Measurements from ENCODE around the gene ZSWIM9.

Gene ZSWIM9

GRCh38 chr19:48169578-48169938 lies 922 bp upstream of the ZSWIM9 start:
- Histone ChIP-seq H3K9ac (ENCODE audit: low read length) (peak overlapping the region; percentile 95), H3K4me2 (ENCODE audit: low read depth, low read length, poor library complexity, severe bottlenecking) (peak overlapping the region; percentile 63), H4K20me1 (ENCODE audit: low read depth, low read length) (peaks cover 10% of the 10 kb centered on the region; the same call in 1 of the 2 replicates), H3K36me3 (ENCODE audit: low read length) (peaks cover 2% of the 10 kb centered on the region; the same call in 1 of the 2 replicates), H3K27me3 (ENCODE audit: low read length) (no peaks in the 10 kb centered on the region), H2AFZ (ENCODE audit: low read depth, low read length, severe bottlenecking) (no peak overlapping the region), H3K9me2 (replicated peaks; ENCODE audit: insufficient read depth, low read length) (no peaks in the 10 kb centered on the region), H3F3A (ENCODE audit: insufficient read depth) (peaks cover 13% of the 10 kb centered on the region), H3K27ac (ENCODE audit: low read depth, low read length) (peak overlapping the region; percentile 91), H3K4me3 (ENCODE audit: insufficient read depth, low read length, poor library complexity, severe bottlenecking) (peak overlapping the region; percentile 84), H3K79me2 (ENCODE audit: insufficient read depth, low read length) (peaks cover 47% of the 10 kb centered on the region), H3K9me3 (ENCODE audit: insufficient read depth, low read length) (no peaks in the 10 kb centered on the region)
- TF ChIP-seq EZH2phosphoT487 (conservative IDR thresholded peaks at IDR 0.05; ENCODE audit: low read length): no peak
- no peak for TF ChIP-seq CTCF (IDR thresholded peaks at IDR 0.05; ENCODE audit: insufficient read depth, low read length, poor library complexity, severe bottlenecking)

- peak overlapping the region; percentile 84 for H3K4me3 ChIP-seq (ENCODE audit: insufficient read depth, low read length, poor library complexity, severe bottlenecking)
- peaks cover 36% of the 10 kb centered on the region for H3K79me2 ChIP-seq (ENCODE audit: insufficient read depth, low read length)
- peak overlapping the region; percentile 95 for H3K9ac ChIP-seq (ENCODE audit: low read length)
- H3K36me3 ChIP-seq (ENCODE audit: low read length): no peaks in the 10 kb centered on the region
- H3K4me2 ChIP-seq (ENCODE audit: low read depth, low read length, poor library complexity, severe bottlenecking): peak overlapping the region; percentile 63
- H3K27me3 ChIP-seq (ENCODE audit: low read length): no peaks in the 10 kb centered on the region
- H3K9me3 ChIP-seq (ENCODE audit: insufficient read depth, low read length): no peaks in the 10 kb centered on the region
- H3F3A ChIP-seq (ENCODE audit: insufficient read depth): peaks cover 13% of the 10 kb centered on the region
- peaks cover 10% of the 10 kb centered on the region; the same call in 1 of the 2 replicates for H4K20me1 ChIP-seq (ENCODE audit: low read depth, low read length)
- H3K27ac ChIP-seq (ENCODE audit: low read depth, low read length): peak overlapping the region; percentile 91
- no peak for TF ChIP-seq CTCF (IDR thresholded peaks at IDR 0.05; ENCODE audit: insufficient read depth, low read length, poor library complexity, severe bottlenecking)
- no peak for TF ChIP-seq EZH2phosphoT487 (conservative IDR thresholded peaks at IDR 0.05; ENCODE audit: low read length)
- H2AFZ ChIP-seq (ENCODE audit: low read depth, low read length, severe bottlenecking): peak overlapping the region; percentile 82
- H3K9me2 ChIP-seq (replicated peaks; ENCODE audit: insufficient read depth, low read length): no peaks in the 10 kb centered on the region
These were observed 402 bp downstream of the ZSWIM9 start for GRCh38 chr19:48170817-48171347.

- Histone ChIP-seq H3K9me2 (replicated peaks; ENCODE audit: insufficient read depth, low read length) (no peaks in the 10 kb centered on the region), H3K4me2 (ENCODE audit: low read depth, low read length, poor library complexity, severe bottlenecking) (peak overlapping the region; percentile 63), H3K27ac (ENCODE audit: low read depth, low read length) (no peak overlapping the region), H3K79me2 (ENCODE audit: insufficient read depth, low read length) (peaks cover 28% of the 10 kb centered on the region), H3K4me3 (ENCODE audit: insufficient read depth, low read length, poor library complexity, severe bottlenecking) (no peak overlapping the region), H3K27me3 (ENCODE audit: low read length) (no peaks in the 10 kb centered on the region), H3K9me3 (ENCODE audit: insufficient read depth, low read length) (no peaks in the 10 kb centered on the region), H3K36me3 (ENCODE audit: low read length) (no peaks in the 10 kb centered on the region), H2AFZ (ENCODE audit: low read depth, low read length, severe bottlenecking) (no peak overlapping the region), H3K9ac (ENCODE audit: low read length) (no peak overlapping the region), H3F3A (ENCODE audit: insufficient read depth) (peaks cover 13% of the 10 kb centered on the region), H4K20me1 (ENCODE audit: low read depth, low read length) (peaks cover 10% of the 10 kb centered on the region; the same call in 1 of the 2 replicates)
- TF ChIP-seq EZH2phosphoT487 (conservative IDR thresholded peaks at IDR 0.05; ENCODE audit: low read length) (no peak), CTCF (IDR thresholded peaks at IDR 0.05; ENCODE audit: insufficient read depth, low read length, poor library complexity, severe bottlenecking) (no peak)
These were observed 1.2 kb downstream of the ZSWIM9 start for GRCh38 chr19:48171710-48172109.
